ENCODE data around the gene MPI. TPM values are rescaled to one million over a fixed set of nuclear protein-coding genes. Genes with fewer than 3 reads are reported as not detected.

The MPI gene
- total and polyA plus RNA-seq, 8 donors = 27.8 to 69.8 (median 60.8) TPM

- Histone ChIP-seq H3K36me3 (peaks cover 0 to 4% of the 10 kb centered on the region in 2 donors), H3K27me3 (no peaks in the 10 kb centered on the region), H3K27ac (peak overlapping the region; percentile 74 to 96), H3K9me3 (no peaks in the 10 kb centered on the region), H3K4me3 (no peak overlapping the region), H3K4me1 (peaks cover 51 to 82% of the 10 kb centered on the region in 2 donors)
- no peak for ATAC-seq
- no peak for TF ChIP-seq CTCF (IDR thresholded peaks at IDR 0.05)
- intact Hi-C loops (cut with DNase I) = no loop called here
- DNase-seq = no peak
Observed at GRCh38 chr15:74867466-74868038, 22.3 kb upstream of the MPI start.

- ATAC-seq (peak; percentile 13), DNase-seq (peak in 1 of 4 donors; percentile 49)
- Histone ChIP-seq H3K36me3 (peaks cover 0 to 4% of the 10 kb centered on the region in 2 donors), H3K9me3 (no peaks in the 10 kb centered on the region), H3K4me3 (no peak overlapping the region), H3K27ac (peak overlapping the region; percentile 74 to 96), H3K27me3 (no peaks in the 10 kb centered on the region), H3K4me1 (peaks cover 51 to 84% of the 10 kb centered on the region in 2 donors)
- TF ChIP-seq CTCF (IDR thresholded peaks at IDR 0.05) = no peak
- intact Hi-C loops (cut with DNase I) = no loop called here
Observed at GRCh38 chr15:74868059-74868458, 21.8 kb upstream of the MPI start.

GRCh38 chr15:74869372-74869725 is 20.5 kb upstream of the MPI start:
- intact Hi-C loops (cut with DNase I) = no loop called here
- H3K4me1 ChIP-seq = peaks cover 51 to 90% of the 10 kb centered on the region in 2 donors
- H3K4me3 ChIP-seq = peak overlapping the region in 1 of 2 donors; percentile 28
- H3K27me3 ChIP-seq = no peaks in the 10 kb centered on the region
- DNase-seq (no peak), ATAC-seq (no peak)
- peaks cover 0 to 4% of the 10 kb centered on the region in 2 donors for H3K36me3 ChIP-seq
- H3K9me3 ChIP-seq = no peaks in the 10 kb centered on the region
- TF ChIP-seq CTCF (IDR thresholded peaks at IDR 0.05) = no peak
- peak overlapping the region; percentile 74 to 96 for H3K27ac ChIP-seq

- Histone ChIP-seq H3K36me3 (peaks cover 0 to 4% of the 10 kb centered on the region in 2 donors), H3K27ac (peak overlapping the region; percentile 74 to 96), H3K27me3 (no peaks in the 10 kb centered on the region), H3K4me1 (peaks cover 51 to 85% of the 10 kb centered on the region in 2 donors), H3K4me3 (peak overlapping the region in 1 of 2 donors; percentile 28), H3K9me3 (no peaks in the 10 kb centered on the region)
- ATAC-seq (peak; percentile 28), DNase-seq (peak; percentile 36 to 80 (median 70))
- intact Hi-C loops (cut with DNase I) = no loop called here
- TF ChIP-seq CTCF (IDR thresholded peaks at IDR 0.05) = no peak
Observed at GRCh38 chr15:74869726-74870407, 20.0 kb upstream of the MPI start.

GRCh38 chr15:74870436-74871215 is 19.2 kb upstream of the MPI start:
- no peak for TF ChIP-seq CTCF (IDR thresholded peaks at IDR 0.05)
- Histone ChIP-seq H3K9me3 (no peaks in the 10 kb centered on the region), H3K4me3 (peak overlapping the region in 1 of 2 donors; percentile 78), H3K27me3 (no peaks in the 10 kb centered on the region), H3K36me3 (peaks cover 0 to 4% of the 10 kb centered on the region in 2 donors), H3K4me1 (peaks cover 51 to 77% of the 10 kb centered on the region in 2 donors), H3K27ac (peak overlapping the region; percentile 74 to 96)
- intact Hi-C loops (cut with DNase I) = no loop called here
- ATAC-seq (no peak), DNase-seq (no peak)
